DMS 273 (cell line): ENCODE data around the gene ADAM30.

Experiments used
- DNase-seq: peaks from one replicate; lab custom pipeline; 2025; ENCODE audit not compliant: unreplicated experiment; lab: John Stamatoyannopoulos, UW

ADAM30 gene

DNA sequence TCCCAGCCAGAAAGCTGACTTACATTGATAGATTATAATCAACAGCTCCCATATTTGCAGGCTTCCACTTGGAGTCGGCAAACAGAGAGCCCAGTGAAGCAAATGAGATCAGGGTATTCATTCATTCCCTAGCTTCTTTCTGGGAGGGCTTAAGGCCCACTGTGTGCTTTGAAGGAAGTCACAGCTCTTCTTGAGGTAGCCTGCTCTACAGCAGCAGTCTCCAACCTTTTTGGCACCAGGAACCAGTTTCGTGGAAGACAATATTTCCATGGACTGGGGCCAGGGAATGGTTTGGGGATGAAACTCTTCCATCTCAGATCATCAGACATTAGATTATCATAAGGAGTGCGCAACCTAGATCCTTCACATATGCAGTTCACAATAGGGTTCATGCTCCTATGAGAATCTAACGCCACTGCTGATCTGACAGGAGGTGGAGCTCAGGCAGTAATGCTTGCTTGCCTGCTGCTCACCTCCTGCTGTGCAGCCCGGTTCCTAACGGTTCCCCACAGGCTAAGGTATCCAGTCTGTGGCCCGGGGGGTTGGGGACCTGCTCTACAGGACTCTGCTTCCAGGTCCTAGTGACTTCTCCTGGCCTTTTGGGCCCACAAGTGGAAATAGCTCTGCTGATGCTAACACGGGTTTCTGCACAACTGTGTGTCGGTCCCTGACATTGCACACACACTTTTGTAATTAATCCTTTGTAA, 13.7 kb upstream of the ADAM30 start:
- peak; percentile 64 for DNase-seq

DNA sequence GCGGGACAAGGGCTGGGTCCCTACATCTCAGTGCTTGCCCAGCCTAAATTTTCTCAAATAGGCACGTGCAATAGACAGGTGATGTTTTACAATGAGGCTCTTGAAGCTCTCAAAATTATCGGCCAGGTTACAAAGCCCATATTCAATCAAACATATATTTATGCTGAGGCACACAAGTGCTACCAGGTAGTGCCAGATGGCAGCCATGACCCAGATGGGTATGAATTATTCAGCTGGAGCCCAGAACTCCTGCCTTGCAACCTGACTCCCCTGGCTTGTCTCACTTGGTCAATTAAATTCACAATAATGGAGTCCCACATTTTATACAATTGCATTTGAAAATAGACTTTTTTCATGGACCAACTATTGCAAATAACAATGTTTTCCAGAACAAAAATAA, 12.3 kb upstream of the ADAM30 start:
- DNase-seq, result peak; percentile 94

DNA sequence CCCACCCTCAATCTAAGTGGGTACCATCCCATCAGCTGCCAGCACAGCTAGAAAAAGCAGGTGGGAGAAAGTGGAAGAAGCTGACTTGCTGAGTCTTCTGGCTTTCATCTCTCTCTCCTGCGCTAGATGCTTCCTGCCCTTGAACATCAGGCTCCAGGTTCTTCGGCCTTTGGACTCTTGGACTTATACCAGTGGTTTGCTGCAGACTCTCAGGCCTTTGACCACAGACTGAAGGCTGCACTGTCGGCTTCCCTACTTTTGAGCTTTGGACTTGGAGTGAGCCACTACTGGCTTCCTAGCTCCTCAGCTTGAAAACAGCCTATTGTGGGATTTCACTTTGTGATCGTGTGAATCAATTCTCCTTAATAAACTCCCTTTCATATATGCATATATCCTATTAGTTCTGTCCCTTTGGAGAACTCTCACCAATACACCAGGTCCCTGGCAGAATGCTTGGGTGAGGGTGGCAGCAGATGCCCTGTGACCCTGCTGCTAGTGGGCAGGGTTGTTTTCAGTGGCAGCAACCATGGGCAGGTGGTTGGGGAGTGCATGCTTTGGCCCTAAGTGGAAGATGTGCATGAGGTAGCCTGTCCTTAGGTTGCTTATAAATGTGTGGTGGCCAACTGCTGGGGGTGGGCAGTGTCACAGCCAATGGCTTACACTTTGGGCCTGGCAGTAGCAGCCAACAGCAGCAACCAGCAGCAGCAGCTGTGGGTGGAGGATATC, 10.8 kb upstream of the ADAM30 start:
- DNase-seq, result peak; percentile 17

DNA sequence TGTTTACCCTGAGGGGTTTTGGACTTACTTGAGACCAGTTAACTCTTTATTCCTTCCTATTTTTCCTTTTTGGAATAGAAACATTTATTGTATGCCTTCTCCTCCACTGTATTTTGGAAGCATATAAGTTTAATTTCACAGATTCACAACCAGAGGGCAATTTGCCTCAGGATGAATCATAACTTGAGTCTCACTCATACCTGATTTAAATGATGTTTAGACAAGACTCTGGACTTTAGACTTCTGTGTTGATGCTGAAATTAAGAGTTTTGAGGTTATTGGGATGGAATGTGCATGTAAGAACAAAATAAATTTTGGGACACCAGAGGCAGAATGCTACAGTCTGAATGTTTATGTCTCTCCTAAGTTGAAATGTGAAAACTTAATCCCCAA, 7.1 kb upstream of the ADAM30 start:
- DNase-seq, result no peak

DNA sequence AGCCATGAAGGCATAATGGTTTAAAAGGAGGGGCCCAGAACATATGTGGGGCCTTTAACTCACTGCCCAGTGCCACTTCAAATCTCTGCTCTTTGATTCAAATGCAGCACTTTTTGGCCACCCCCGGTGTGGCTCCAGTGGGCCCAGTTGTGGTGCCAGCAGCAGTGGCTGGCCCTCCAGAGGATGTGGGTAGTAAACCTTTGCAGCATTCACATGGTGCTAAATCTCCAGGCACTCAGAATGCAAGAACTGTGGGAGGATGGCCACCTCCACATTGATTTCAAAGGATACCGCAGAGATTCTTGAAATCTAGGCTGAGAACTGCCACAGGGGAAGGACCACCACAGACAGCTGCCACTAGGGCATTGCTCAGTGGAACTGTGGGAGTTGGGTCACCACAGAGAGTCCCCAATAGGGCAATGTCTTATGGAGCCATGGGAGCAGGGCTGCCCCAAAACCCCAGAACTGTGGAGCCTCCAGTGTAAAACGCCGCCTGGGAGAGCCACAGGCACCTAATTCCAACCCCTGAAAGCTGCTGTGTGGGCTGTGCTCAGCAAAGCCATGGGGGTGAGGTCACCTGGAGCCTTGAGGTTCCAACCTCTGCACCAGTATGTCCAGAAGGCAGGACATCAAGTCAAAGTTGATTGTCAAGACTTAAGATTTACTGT, 6.6 kb upstream of the ADAM30 start:
- no peak for DNase-seq

DNA sequence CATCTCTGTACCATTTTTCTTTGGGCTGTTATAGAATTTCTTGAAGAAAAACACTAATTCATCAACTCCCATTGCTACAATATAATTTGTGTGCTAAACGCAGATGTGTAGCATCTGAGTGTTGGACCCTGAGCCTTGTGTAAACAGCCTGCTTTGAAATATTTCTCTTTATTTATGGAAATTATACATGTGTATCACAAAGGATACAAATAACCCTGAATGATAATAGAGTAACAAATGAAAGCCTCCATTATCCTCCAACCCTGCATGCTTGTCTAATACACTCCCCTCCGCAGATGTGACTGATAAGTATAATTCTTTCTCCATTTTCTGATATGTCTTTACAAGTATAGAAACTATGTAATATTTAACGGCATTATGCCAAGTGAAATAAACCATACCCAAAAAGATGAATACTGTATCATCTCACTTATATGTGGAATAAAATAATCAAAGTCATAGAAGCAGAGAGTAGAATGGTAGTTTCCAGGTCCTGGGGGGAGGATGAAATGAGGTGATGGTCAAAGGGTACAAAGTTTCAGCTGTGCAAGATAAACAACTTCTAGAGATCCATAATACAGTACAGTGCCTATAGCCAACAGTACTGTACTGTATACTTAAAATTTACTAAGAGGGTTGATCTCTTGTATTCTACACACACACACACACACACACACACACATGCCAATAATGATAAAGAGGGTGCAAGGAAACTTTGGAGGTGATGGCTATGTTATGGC, 2.8 kb upstream of the ADAM30 start:
- DNase-seq, result no peak

DNA sequence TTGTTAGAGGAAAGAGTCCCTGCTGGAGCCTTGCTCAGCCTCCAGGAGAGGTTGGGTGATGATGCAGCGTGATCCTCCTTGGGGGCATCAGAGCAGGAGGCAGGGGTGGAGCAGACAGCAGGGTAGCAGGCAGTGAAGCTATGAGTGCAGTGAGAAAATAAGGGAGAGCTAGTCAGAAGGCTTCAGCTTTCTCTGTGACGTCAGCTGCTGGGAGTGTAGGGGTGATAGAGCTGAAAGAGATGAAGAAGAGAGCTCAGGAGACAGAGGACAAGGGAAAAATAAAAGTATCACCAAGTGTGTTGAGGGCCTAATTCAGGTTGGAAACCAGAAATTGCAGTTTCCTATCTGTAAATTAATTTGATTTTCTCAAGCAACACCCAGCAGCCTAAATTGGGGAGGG, 2.2 kb upstream of the ADAM30 start:
- no peak for DNase-seq

DNA sequence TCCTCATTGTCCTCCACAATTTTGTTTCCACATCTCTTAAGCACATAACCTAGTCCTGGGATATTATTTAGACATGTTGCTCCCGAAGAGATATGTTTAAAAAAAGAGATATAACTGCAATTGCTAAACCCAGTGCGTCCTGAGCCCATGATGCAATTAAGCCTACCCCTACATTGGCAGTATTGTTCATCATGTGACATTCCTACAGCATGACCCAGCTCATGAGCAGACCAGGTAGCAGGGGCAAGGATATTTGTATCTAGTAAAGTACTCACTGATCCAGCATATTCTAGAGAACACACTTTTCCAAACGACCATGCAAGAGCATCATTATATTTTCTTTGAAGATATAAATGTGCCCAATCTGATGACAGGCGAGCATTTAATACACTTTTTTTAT, 1.2 kb downstream of the ADAM30 start:
- DNase-seq, result no peak

DNA sequence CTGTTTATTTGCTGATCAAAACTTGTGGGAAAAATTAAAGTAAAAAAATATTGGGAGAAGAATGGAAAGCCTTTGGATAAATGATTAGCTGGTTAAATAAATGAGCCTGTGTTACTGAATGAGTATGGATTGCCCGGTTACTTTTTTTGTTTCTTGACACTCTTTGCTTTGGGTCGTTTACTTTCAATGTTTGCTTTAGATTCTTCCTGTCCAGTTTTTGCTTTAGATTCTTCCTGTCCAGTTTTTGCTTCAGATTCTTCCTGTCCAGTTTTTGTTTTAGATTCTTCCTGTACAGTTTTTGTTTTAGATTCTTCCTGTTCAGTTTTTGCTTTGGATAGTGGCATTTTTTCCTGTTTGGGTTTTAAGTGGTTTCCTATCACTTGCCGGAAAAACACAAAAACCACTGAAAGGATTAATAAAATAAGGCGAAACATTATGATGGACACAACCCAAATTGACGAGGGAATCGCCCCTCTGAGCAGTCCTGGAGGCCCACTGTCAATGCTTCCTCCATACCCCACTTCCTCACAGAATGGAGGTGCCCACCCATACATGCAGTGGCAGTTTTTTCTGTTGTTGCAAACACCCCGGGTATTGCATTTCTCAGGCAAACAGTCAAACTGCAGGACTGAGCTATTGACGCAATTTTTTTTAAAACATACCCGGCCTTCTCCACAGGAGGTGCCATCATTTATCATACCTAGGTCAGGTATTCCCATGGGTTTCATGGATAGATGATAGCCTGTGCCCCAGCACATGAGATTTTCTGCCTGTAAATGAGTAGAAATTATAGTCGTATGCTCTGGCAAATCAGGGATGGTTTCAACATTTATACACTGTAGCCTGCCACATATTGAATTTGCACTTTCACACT, 2.3 kb downstream of the ADAM30 start:
- DNase-seq, result no peak

DNA sequence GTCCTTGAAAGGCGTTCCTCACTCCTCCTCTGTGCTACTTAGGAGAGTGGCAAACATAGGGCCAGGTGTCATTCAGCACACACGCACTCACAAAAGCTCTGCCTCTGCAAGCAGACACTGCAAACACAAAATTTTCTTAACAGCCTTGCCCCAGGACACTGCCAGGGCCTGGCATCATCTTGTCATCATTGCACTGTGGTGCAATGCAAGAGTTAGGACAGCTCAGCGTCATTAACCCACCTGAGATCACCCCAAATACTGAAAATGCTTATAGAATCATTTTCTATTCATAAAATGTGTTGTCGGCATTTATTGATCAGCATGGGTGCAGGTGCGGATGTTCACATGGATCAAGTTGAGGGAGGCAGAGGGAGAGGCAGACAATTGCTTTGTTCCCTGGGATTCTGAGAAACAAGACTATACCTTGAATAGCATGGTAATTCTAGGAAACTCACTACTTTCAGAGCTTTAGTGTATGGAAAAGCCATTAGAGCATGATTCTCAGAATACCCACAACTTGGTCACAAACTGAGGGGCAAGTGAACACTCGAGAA, 3.0 kb downstream of the ADAM30 start:
- no peak for DNase-seq

DNA sequence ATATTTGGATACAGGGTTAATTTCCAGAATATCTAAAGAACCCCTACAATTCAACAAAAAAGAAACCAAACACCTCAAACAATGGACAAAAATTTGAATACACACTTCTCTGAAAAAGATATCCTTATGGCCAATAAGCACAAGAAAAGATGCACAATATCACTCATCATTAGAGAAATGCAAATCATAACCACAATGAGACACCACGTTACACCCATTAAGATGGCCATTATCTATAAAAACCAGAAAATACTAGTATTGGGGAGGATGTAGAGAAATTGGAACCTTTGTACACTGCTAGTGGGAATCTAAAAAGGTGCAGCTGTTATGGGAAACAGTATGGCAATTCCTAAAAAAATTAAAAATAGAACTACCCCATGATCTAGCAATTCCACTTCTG, 4.9 kb downstream of the ADAM30 start:
- DNase-seq, result no peak

DNA sequence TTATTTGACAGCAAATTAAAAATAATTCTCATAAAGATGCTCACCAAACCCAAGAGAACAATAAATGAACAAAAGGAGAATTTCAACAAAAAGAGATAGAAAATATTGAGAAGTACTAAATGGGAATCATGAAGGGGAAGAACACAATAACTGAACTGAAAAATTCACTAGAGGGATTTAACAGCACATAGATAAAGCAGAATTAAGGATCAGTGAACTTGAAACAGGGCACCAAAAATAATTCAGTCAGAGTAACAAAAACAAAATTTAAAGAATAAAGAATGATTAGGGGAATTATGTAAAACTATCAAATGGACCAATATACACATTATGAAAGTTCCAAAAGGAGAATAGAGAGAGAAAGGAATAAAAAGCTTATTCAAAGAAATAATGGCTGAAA, 7.8 kb downstream of the ADAM30 start:
- no peak for DNase-seq

DNA sequence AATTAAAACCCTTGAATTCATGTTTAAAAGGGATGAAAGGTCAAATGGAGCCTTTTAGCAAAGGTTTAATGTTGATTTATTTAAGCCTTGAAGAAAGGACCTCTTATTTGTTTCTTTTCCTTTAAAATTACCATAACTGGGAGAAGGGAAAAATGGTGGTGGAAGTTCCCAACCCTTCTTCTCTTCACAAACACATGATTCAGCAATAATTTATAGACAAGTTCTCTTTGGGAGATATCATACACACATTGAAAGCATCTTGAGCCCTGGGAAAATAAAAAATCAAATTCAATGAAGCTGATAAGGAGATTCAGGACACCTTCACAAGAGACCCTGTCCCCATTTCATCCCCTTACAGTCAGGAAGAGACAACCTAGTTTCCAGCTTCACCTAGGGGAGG, 8.9 kb downstream of the ADAM30 start:
- DNase-seq, result no peak

DNA sequence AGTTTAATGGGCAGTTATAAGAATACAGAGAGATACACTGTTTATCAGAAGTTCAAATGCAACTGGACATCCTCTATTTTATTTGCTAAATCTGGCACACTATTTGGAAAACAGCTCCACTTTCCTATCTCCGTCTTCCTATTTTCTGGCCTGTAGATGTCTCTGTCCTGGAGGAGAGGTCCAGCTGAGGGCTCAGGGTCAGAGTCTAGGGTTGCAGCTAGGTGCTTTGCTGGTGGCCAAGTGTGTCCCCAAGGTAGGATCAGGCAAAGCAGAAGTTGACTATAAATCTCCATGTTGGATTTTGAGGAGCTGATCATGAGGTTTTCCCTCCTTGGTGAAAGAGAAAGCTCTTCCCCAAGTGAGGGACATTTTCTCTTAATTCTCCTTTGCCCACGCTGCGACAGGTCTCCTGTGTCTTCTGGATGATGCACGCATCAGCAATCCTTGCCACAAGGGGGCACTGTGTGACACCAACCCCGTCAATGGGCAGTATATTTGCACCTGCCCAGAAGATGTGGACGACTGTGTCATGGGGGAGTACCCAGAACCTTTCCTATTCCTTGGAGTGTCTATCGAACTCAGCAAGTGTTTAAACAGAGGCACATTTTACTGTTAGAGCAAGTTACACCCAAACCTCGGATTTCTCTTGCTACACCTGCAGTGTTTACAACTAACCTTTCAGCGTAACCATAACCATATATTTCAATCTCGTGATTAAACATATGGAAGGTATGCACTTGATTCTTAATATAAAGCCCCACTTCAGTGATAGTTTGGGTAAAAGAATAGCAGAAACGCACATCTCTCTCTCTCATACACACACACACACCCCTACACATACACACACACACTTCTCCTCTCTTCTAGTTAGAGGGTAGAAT, 10.2 kb downstream of the ADAM30 start:
- peak; percentile 64 for DNase-seq

DNA sequence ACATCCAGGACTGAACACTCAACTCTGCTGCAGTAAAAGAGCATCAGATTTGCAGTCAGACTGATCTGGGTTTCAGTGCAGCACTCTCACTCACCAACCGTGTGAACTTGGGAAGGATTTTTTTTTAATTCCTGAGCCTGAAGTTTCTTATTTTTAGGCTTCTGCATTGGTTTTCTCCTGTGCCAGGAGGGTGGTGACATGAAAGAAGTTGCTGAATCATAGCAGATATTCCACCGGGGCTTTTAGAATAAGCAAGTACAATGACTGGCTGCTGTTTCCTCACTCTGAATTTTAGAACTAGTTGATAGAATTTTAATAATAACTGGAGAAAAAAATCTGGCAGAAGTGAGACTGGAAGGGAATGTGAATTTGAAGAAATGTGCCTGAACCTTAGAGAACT, 11.6 kb downstream of the ADAM30 start:
- no peak for DNase-seq

DNA sequence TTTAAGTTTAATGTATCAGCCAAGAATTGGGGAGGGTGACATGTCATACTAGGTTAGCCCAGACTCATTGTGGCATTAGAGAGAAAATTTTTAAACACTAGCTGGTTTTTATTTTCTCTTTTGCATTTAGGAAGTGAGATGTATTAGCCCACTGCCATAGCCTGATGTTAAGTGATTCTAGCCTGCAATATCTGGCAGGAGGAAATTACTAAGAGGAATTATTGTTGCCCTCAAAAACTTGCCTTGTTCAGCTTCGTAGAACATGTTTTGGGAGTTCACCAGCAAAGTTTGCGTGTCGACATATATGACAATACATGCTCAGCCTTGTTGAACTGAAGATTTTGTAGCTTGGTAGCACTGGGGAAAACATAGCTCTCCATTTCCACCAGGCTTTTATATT, 12.5 kb downstream of the ADAM30 start:
- DNase-seq, result no peak

DNA sequence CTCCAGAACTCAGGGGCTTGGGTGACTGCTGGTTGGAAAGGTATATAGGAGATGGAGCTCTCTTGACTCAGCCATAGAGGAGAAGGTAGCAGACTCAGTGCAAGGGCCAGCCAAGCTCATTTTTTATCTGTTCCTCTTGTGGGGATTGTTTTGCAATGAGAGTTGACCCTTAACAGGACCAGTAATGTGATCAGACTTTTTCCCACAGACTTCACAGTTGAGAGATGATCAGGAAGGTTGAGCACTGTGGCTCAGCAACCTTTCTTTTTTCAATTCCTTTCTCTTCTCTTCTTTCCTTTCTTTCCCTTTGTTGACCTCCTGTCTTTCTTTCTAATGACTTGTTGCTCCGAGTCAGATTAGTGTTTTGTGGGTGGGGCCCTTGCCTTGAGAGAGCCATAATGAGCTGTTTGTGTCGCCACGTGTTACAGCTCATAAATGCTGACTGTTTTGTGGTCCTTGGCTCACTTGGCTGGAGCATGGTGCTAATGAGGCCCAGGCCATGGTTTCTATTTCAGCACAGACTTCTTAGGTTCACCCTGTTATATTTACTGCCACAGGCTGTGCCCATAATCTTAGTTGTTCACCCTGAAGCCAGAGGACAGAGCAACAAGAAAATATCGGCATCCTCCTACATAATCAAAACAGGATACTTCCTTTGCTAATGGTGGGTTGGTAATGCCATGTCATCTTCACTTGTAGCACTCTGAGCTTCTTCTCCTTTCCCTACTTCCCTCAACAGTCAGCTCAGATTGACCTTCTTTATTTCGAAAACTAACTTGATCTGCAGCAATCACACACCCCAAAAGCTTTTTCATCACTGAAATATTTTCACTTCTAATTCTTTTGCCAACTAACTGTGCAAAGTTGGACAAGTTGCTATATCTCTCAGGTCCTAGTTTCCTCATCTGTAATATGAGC, 13.9 kb downstream of the ADAM30 start:
- no peak for DNase-seq
